Lung (tissue), 12 donors: ENCODE measurements around the gene NDUFB10. TPM values are rescaled to one million over a fixed set of nuclear protein-coding genes. Genes with fewer than 3 reads are reported as not detected.
A peak's percentile ranks its signal among the peaks of the same experiment; 100 is the strongest.
"Not testable (repeated sequence)": the region's sequence is repeated elsewhere in the genome, so short reads cannot be mapped to it uniquely, and the experiment has no call there.

Experiments used
- ATAC-seq: fragments of 200-7000 bp; cut with Tn5 transposase; one replicate; pipeline ENCODE4 v1.9.1; 2020; ENCODE audit warnings: moderate number of reproducible peaks; ENCODE audit not compliant: insufficient read depth, low FRiP score
- DNase-seq, 3 donors: peaks; one replicate each; pipeline ENCODE4 v3.0.0-alpha.2; 2013 to 2017
- H3K27ac ChIP-seq, 2 donors: one replicate each; pipeline ENCODE4 v1.5.1; 2013; ENCODE audit warnings: mild to moderate bottlenecking in 2 of 2, moderate library complexity in 2 of 2, control low read depth in 1 of 2, inconsistent platforms in 1 of 2, low read depth in 1 of 2, low read length in 1 of 2
- H3K27me3 ChIP-seq, 3 donors: one replicate each; pipeline ENCODE4 v1.5.1; 2013; ENCODE audit warnings: low read length in 2 of 3; ENCODE audit not compliant: control insufficient read depth in 3 of 3, insufficient read depth in 3 of 3
- H3K36me3 ChIP-seq, 4 donors: one replicate each; pipeline ENCODE4 v1.5.1; 2013; ENCODE audit warnings: low read length in 4 of 4, mild to moderate bottlenecking in 1 of 4, moderate library complexity in 1 of 4; ENCODE audit not compliant: control insufficient read depth in 4 of 4, insufficient read depth in 4 of 4
- H3K4me1 ChIP-seq, 5 donors: one replicate each; pipeline ENCODE4 v1.5.1; 2013; ENCODE audit warnings: low read length in 5 of 5, mild to moderate bottlenecking in 2 of 5, moderate library complexity in 1 of 5; ENCODE audit not compliant: control insufficient read depth in 5 of 5, insufficient read depth in 5 of 5
- H3K4me3 ChIP-seq: one replicate; pipeline ENCODE4 v1.5.1; 2013; ENCODE audit warnings: mild to moderate bottlenecking, control low read depth, moderate library complexity
- H3K9ac ChIP-seq, 2 donors: one replicate each; pipeline ENCODE4 v1.5.1; 2013; ENCODE audit warnings: low read length in 2 of 2, control low read depth in 1 of 2; ENCODE audit not compliant: insufficient read depth in 1 of 2
- H3K9me3 ChIP-seq, 4 donors: one replicate each; pipeline ENCODE4 v1.5.1; 2013; ENCODE audit warnings: low read length in 3 of 4, mild to moderate bottlenecking in 1 of 4, moderate library complexity in 1 of 4; ENCODE audit not compliant: control insufficient read depth in 4 of 4, insufficient read depth in 3 of 4
- CTCF ChIP-seq: IDR thresholded peaks from 2 replicates; pipeline ENCODE4 v1.5.1; 2012; ENCODE audit warnings: mild to moderate bottlenecking; ENCODE audit errors: control extremely low read depth, extremely low read depth
- WGBS, 2 donors: extraction: QIAGEN DNeasy Blood & Tissue Kit; methylation state at CpG; one replicate each; pipeline ENCODE4 v1.1.7; 2013; 5-methylcytosine and 5-hydroxymethylcytosine counted together
- polyA plus RNA-seq, 2 donors: library from polyadenylated mRNA; stranded (reverse); fragments of 200-250 nt; gene quantifications; one replicate each; pipeline ENCODE4 v1.2.1, GENCODE V29; 2013
- total RNA-seq, 2 donors: library from RNA; depleted of rRNA in 1 of 2; stranded (reverse); fragments of >200 nt in 1 of 2; gene quantifications; one replicate each; pipeline ENCODE4 v1.2.1, GENCODE V29; 2014 to 2021
- donor health status: control.
- donor health status: control.
- donor health status: Bipolar disorder and iron deficiency.
- donor health status: healthy.
- donor health status: DM: yes; HTN: yes; CAD: no.

Gene NDUFB10
- total and polyA plus RNA-seq, 4 donors: 107 to 187 (median 131) TPM

DNA sequence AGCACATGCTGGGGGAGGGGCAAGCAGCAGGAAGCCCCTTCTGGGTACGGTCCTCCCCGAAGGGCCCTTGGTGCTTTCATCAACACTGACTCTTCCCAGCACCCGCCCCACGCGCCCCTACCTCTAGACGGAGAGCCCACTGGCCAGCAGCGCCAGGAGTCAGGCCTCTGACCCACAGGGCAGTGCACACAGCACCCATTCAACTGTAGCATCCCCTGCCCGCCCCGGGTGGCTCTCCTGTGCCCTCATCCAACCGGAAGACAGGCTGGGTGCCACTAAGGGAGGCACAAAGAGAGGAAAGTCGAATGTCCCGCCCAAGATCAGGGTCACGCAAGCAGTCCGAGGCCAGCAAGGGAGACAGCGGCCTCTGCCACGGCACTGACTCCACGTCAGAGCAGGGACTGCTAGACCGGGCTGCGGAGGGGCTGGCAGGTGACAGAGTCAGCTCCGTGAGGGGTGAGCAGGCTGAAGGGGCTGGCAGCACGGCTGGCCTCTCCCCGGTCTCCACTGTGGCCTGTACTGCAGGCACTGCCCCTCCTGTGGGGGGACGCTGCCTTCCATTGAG is 26.2 kb upstream of the NDUFB10 start:
- no peak overlapping the region for H3K27ac ChIP-seq
- WGBS, 2 donors: 62 to 74% methylated on average over 22 to 23 of the region's 23 CpGs

DNA sequence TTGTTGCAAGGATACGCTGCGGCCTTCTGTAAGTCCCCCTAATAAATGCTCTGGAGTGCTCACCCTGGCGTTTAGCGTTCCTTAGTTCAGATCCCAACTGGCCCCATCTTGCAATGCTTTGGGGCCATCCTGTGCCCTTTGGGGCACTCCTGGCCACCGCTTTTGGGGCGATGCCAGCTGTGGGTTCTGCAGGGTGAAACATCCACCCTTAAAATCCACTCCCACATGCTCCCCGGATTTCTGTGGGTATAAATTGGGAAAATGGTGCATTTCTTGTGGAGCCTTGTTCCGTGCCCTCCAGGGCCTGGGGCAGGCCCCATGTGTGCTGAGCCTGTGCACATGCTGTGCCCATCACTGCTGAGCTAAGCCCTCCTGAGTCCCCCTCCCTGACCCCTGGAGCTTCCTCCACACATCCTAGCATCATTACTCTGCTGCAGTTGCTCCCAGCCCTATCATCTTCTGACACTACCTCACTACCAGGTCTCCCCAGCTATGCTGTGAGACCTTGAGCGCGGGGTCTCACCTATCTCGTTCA is 22.3 kb upstream of the NDUFB10 start:
- Histone ChIP-seq H3K4me1 (peaks cover 0 to 7% (median 2%) of the 10 kb centered on the region in 5 donors), H3K36me3 (peaks cover 2 to 33% (median 8%) of the 10 kb centered on the region in 4 donors), H3K27me3 (no peaks in the 10 kb centered on the region), H3K4me3 (no peak overlapping the region), H3K27ac (no peak overlapping the region), H3K9me3 (peaks cover 0 to 1% (median 0%) of the 10 kb centered on the region in 4 donors), H3K9ac (no peak overlapping the region)
- no peak for ATAC-seq
- TF ChIP-seq CTCF: no peak
- 94% methylated on average over 11 of the region's 11 CpGs for WGBS, 2 donors
- DNase-seq: no peak

More for the DNA sequence above, 26.2 kb upstream of the NDUFB10 start:
- ATAC-seq: no peak
- DNase-seq: no peak
- Histone ChIP-seq H3K36me3 (peaks cover 0 to 8% (median 4%) of the 10 kb centered on the region in 4 donors), H3K9ac (no peak overlapping the region), H3K9me3 (peaks cover 0 to 1% (median 0%) of the 10 kb centered on the region in 4 donors), H3K4me3 (no peak overlapping the region), H3K27me3 (no peaks in the 10 kb centered on the region), H3K4me1 (no peaks in the 10 kb centered on the region)
- no peak for TF ChIP-seq CTCF

- H3K36me3 ChIP-seq: peaks cover 2 to 33% (median 8%) of the 10 kb centered on the region in 4 donors
- H3K27ac ChIP-seq: peak overlapping the region in 1 of 2 donors; percentile 62
- no peaks in the 10 kb centered on the region for H3K27me3 ChIP-seq
- peaks cover 0 to 1% (median 0%) of the 10 kb centered on the region in 4 donors for H3K9me3 ChIP-seq
- DNase-seq (no peak), ATAC-seq (no peak)
- no peak overlapping the region for H3K9ac ChIP-seq
- 38 to 77% methylated on average over 10 of the region's 10 CpGs for WGBS, 2 donors
- no peak overlapping the region for H3K4me3 ChIP-seq
- H3K4me1 ChIP-seq: peaks cover 0 to 12% (median 7%) of the 10 kb centered on the region in 5 donors
- TF ChIP-seq CTCF: no peak
Measured at GRCh38 chr16:1938316-1938715, 21.0 kb upstream of the NDUFB10 start.

DNA sequence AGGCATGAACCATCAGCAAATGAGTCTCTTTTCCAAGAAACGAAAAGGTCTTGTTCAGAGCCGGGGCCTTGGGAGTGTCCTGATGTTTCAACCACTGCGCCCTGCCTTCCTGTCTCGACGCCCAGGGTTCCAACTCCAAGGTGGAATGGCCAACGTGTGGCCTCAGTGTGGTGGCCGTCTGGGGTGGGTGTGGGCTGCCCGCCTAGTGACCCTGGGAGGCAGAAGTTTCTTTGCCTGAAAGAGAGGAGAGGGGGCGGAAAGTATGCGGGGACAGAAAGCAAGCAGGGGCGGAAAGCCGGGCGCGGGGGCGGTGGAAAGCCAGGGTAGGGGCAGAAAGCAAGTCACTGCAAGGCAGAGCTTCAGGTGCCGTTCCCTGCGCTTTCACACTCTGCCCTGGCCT is 20.4 kb upstream of the NDUFB10 start:
- ATAC-seq (no peak), DNase-seq (no peak)
- Histone ChIP-seq H3K4me3 (no peak overlapping the region), H3K27ac (peak overlapping the region in 1 of 2 donors; percentile 62), H3K9ac (no peak overlapping the region), H3K27me3 (no peaks in the 10 kb centered on the region), H3K36me3 (peaks cover 2 to 33% (median 8%) of the 10 kb centered on the region in 4 donors), H3K9me3 (peaks cover 0 to 1% (median 0%) of the 10 kb centered on the region in 4 donors), H3K4me1 (peaks cover 0 to 12% (median 7%) of the 10 kb centered on the region in 5 donors)
- no peak for TF ChIP-seq CTCF
- WGBS, 2 donors: 73 to 88% methylated on average over 17 of the region's 17 CpGs

DNA sequence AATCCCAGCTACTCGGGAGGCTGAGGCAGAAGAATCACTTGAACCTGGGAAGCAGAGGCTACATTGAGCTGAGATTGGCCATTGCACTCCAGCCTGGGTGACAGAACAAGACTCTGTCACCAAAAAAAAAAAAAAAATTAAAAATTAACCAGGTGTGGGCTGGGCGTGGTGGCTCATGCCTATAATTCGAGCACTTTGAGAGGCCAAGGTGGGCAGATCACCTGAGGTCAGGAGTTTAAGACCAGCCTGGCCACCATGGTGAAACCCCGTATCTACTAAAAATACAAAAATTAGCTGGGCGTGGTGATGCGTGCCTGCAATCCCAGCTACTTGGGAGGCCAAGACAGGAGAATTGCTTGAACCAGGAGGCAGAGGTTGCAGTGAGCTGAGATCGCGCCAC is 19.5 kb upstream of the NDUFB10 start:
- Histone ChIP-seq H3K36me3 (peaks cover 2 to 33% (median 8%) of the 10 kb centered on the region in 4 donors), H3K4me1 (peaks cover 0 to 12% (median 7%) of the 10 kb centered on the region in 5 donors)
- not testable (repeated sequence) for DNase-seq, H3K9me3 ChIP-seq, H3K9ac ChIP-seq, H3K27ac ChIP-seq, H3K27me3 ChIP-seq, ATAC-seq, H3K4me3 ChIP-seq
- 93% methylated on average over 8 of the region's 8 CpGs for WGBS, 2 donors
